WTC11 (cell line): Measurements from ENCODE around the gene RFC5. TPM values are rescaled to one million over a fixed set of nuclear protein-coding genes. Genes with fewer than 3 reads are reported as not detected.

Experiments
- ATAC-seq: fragments of 200-7000 bp; cut with Tn5 transposase; 2 replicates; pipeline ENCODE4 v1.10.0; 2021; ENCODE audit warnings: mild to moderate bottlenecking, moderate library complexity
- CTCF ChIA-PET: fragments of 300-600 bp; sonication (Branson Sonifier 250); formaldehyde crosslinking; loops from one replicate; lab custom pipeline; 2021; ENCODE audit warnings: antibody characterized with exemption; lab: Charles Lee
- POLR2A ChIA-PET: fragments of 350-600 bp; sonication (Branson Sonifier 250); formaldehyde crosslinking; loops from one replicate; lab custom pipeline; 2021; ENCODE audit warnings: antibody characterized with exemption; lab: Charles Lee
- DNase-seq: peaks from one replicate; pipeline ENCODE4 v3.0.0; 2021; ENCODE audit warnings: low spot score
- H3K27ac Mint-ChIP-seq: 2 replicates; pipeline ENCODE4 v1.8.0; 2021; ENCODE audit warnings: mixed read lengths
- H3K27me3 Mint-ChIP-seq: 2 replicates; pipeline ENCODE4 v1.8.0; 2021; ENCODE audit warnings: low read depth, mild to moderate bottlenecking, moderate library complexity, mixed read lengths
- H3K36me3 Mint-ChIP-seq: 2 replicates; pipeline ENCODE4 v1.8.0; 2021; ENCODE audit warnings: mixed read lengths
- H3K4me1 Mint-ChIP-seq: 2 replicates; pipeline ENCODE4 v1.8.0; 2022; ENCODE audit warnings: mixed read lengths
- H3K4me3 Mint-ChIP-seq: 2 replicates; pipeline ENCODE4 v1.8.0; 2021; ENCODE audit warnings: mild to moderate bottlenecking, moderate library complexity, mixed read lengths
- H3K9me3 Mint-ChIP-seq: 2 replicates; pipeline ENCODE4 v1.8.0; 2021; ENCODE audit warnings: mixed read lengths
- ATF1 ChIP-seq: sonication (generic); formaldehyde crosslinking; IDR thresholded peaks from 2 replicates; pipeline ENCODE4 v1.8.1; 2023; ENCODE audit warnings: mild to moderate bottlenecking, moderate library complexity, missing genetic modification reagents
- E2F1 ChIP-seq: sonication (generic); formaldehyde crosslinking; IDR thresholded peaks from 2 replicates; pipeline ENCODE4 v1.8.0; 2022; ENCODE audit warnings: mild to moderate bottlenecking, missing genetic modification reagents
- FOXJ3 ChIP-seq: sonication (generic); formaldehyde crosslinking; IDR thresholded peaks from 2 replicates; pipeline ENCODE4 v1.9.0; 2021; ENCODE audit warnings: missing genetic modification reagents, mild to moderate bottlenecking, borderline replicate concordance
- GRHL2 ChIP-seq: fragments of 250-450 bp; sonication (Bioruptor Pico); IDR thresholded peaks from 2 replicates; pipeline ENCODE4 v1.8.0; 2022; ENCODE audit warnings: mild to moderate bottlenecking, moderate library complexity; ENCODE audit not compliant: insufficient replicate concordance, severe bottlenecking
- MLX ChIP-seq: sonication (generic); formaldehyde crosslinking; IDR thresholded peaks from 2 replicates; pipeline ENCODE4 v1.8.1; 2023; ENCODE audit warnings: mild to moderate bottlenecking, missing genetic modification reagents, moderate library complexity
- MXD4 ChIP-seq: fragments of 250-450 bp; sonication (Bioruptor Pico); IDR thresholded peaks from 2 replicates; pipeline ENCODE4 v1.8.0; 2021; ENCODE audit warnings: mild to moderate bottlenecking, moderate library complexity, borderline replicate concordance
- NFATC4 ChIP-seq: fragments of 250-450 bp; sonication (Bioruptor Pico); IDR thresholded peaks from 2 replicates; pipeline ENCODE4 v1.9.0; 2021; ENCODE audit warnings: mild to moderate bottlenecking
- RORB ChIP-seq: fragments of 250-450 bp; sonication (Bioruptor Pico); IDR thresholded peaks from 2 replicates; pipeline ENCODE4 v1.9.0; 2021; ENCODE audit warnings: mild to moderate bottlenecking
- SOX15 ChIP-seq: fragments of 250-450 bp; sonication (Bioruptor Pico); IDR thresholded peaks from 2 replicates; pipeline ENCODE4 v1.9.0; 2021; ENCODE audit warnings: mild to moderate bottlenecking
- SP1 ChIP-seq: sonication (generic); formaldehyde crosslinking; conservative IDR thresholded peaks from 2 replicates; pipeline ENCODE4 v1.8.1; 2022; ENCODE audit warnings: missing genetic modification reagents
- TEAD1 ChIP-seq: sonication (generic); formaldehyde crosslinking; IDR thresholded peaks from 2 replicates; pipeline ENCODE4 v1.8.0; 2022; ENCODE audit warnings: mild to moderate bottlenecking, missing genetic modification reagents
- USF1 ChIP-seq: sonication (generic); formaldehyde crosslinking; IDR thresholded peaks from 2 replicates; pipeline ENCODE4 v1.8.0; 2022; ENCODE audit warnings: mild to moderate bottlenecking, missing genetic modification reagents
- ZNF317 ChIP-seq: sonication (generic); formaldehyde crosslinking; IDR thresholded peaks from 2 replicates; pipeline ENCODE4 v1.8.1; 2023; ENCODE audit warnings: low read depth, mild to moderate bottlenecking, moderate library complexity, missing genetic modification reagents, borderline replicate concordance
- ZNF396 ChIP-seq: fragments of 250-450 bp; sonication (Bioruptor Pico); IDR thresholded peaks from 2 replicates; pipeline ENCODE4 v1.8.0; 2021; ENCODE audit warnings: mild to moderate bottlenecking, moderate library complexity, borderline replicate concordance
- ZNF425 ChIP-seq: fragments of 250-450 bp; sonication (Bioruptor Pico); conservative IDR thresholded peaks from 2 replicates; pipeline ENCODE4 v1.9.0; 2021; ENCODE audit warnings: mild to moderate bottlenecking
- total RNA-seq: library from RNA; stranded (reverse); gene quantifications from 3 replicates; pipeline ENCODE4 v1.2.3, GENCODE V29; 2021
- TF ChIP-seq, protein P1 (sequence below): sonication (generic); formaldehyde crosslinking; IDR thresholded peaks from 2 replicates; pipeline ENCODE4 v1.8.1; 2022; ENCODE audit warnings: mild to moderate bottlenecking, missing genetic modification reagents, moderate library complexity, borderline replicate concordance
- TF ChIP-seq, protein P2 (sequence below): sonication (generic); formaldehyde crosslinking; IDR thresholded peaks from 2 replicates; pipeline ENCODE4 v1.8.0; 2022; ENCODE audit warnings: mild to moderate bottlenecking, missing genetic modification reagents
- TF ChIP-seq, protein P3 (sequence below): sonication (generic); formaldehyde crosslinking; IDR thresholded peaks from 2 replicates; pipeline ENCODE4 v1.8.0; 2022; ENCODE audit warnings: missing genetic modification reagents
- TF ChIP-seq, protein P4 (sequence below): fragments of 250-450 bp; sonication (Bioruptor Pico); IDR thresholded peaks from 2 replicates; pipeline ENCODE4 v1.9.0; 2021; ENCODE audit warnings: mild to moderate bottlenecking

The RFC5 gene
- total RNA-seq, 1 experiment from 2014 or later, result 35.2 TPM

DNA sequence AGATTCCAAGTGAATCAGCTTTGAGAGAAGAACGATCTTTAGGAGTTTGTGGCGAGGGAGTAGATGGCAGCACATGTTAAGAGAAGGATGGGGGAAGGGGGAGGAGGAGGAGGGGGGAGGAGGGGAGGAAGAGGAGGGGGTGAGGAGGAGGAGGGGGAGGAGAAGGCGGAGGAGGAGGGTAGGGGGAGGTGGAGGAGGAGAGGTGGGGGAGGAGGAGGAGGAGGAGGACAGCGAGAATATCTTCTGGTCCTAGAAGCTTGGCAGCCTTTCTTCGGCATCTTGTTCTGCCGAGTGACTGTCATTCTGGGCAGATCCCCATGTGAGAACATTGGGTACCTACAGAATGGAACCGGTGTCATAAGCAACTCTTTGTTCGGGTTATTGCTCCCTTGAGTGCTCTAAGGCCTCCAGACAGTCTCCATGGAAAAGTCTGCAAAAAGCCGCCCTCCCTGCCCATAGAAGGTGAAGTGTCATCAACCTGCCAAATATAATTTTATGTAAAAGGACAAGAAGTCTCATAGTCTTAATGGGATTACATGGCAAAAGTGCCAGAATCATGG lies 6.9 kb downstream of the RFC5 start:
- Mint-ChIP-seq H3K9me3 (no peaks in the 10 kb centered on the region), H3K27ac (no peak overlapping the region), H3K27me3 (no peaks in the 10 kb centered on the region), H3K4me1 (peaks cover 6% of the 10 kb centered on the region), H3K4me3 (no peak overlapping the region), H3K36me3 (peaks cover 81% of the 10 kb centered on the region)
- ATAC-seq (no peak), DNase-seq (no peak)
- CTCF ChIA-PET, result no interaction called here
- POLR2A ChIA-PET, result no interaction called here
- TF ChIP-seq GRHL2 (CRISPR knock-in tag), result no peak
- no peak for TF ChIP-seq TEAD1
- TF ChIP-seq E2F1, result no peak
- no peak for TF ChIP-seq SOX15 (CRISPR knock-in tag)
- TF ChIP-seq, protein P1, sequence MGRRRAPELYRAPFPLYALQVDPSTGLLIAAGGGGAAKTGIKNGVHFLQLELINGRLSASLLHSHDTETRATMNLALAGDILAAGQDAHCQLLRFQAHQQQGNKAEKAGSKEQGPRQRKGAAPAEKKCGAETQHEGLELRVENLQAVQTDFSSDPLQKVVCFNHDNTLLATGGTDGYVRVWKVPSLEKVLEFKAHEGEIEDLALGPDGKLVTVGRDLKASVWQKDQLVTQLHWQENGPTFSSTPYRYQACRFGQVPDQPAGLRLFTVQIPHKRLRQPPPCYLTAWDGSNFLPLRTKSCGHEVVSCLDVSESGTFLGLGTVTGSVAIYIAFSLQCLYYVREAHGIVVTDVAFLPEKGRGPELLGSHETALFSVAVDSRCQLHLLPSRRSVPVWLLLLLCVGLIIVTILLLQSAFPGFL (CRISPR knock-in tag), result no peak
- TF ChIP-seq SP1, result no peak
- TF ChIP-seq MLX (CRISPR knock-in tag), result no peak
- TF ChIP-seq, protein P2, sequence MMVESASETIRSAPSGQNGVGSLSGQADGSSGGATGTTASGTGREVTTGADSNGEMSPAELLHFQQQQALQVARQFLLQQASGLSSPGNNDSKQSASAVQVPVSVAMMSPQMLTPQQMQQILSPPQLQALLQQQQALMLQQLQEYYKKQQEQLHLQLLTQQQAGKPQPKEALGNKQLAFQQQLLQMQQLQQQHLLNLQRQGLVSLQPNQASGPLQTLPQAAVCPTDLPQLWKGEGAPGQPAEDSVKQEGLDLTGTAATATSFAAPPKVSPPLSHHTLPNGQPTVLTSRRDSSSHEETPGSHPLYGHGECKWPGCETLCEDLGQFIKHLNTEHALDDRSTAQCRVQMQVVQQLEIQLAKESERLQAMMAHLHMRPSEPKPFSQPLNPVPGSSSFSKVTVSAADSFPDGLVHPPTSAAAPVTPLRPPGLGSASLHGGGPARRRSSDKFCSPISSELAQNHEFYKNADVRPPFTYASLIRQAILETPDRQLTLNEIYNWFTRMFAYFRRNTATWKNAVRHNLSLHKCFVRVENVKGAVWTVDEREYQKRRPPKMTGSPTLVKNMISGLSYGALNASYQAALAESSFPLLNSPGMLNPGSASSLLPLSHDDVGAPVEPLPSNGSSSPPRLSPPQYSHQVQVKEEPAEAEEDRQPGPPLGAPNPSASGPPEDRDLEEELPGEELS (CRISPR knock-in tag), result no peak
- no peak for TF ChIP-seq ZNF425 (CRISPR knock-in tag)
- no peak for TF ChIP-seq USF1
- no peak for TF ChIP-seq ATF1 (CRISPR knock-in tag)
- TF ChIP-seq ZNF317 (CRISPR knock-in tag), result no peak
- no peak for TF ChIP-seq ZNF396 (CRISPR knock-in tag)
- TF ChIP-seq FOXJ3 (CRISPR knock-in tag), result no peak
- TF ChIP-seq, protein P3, sequence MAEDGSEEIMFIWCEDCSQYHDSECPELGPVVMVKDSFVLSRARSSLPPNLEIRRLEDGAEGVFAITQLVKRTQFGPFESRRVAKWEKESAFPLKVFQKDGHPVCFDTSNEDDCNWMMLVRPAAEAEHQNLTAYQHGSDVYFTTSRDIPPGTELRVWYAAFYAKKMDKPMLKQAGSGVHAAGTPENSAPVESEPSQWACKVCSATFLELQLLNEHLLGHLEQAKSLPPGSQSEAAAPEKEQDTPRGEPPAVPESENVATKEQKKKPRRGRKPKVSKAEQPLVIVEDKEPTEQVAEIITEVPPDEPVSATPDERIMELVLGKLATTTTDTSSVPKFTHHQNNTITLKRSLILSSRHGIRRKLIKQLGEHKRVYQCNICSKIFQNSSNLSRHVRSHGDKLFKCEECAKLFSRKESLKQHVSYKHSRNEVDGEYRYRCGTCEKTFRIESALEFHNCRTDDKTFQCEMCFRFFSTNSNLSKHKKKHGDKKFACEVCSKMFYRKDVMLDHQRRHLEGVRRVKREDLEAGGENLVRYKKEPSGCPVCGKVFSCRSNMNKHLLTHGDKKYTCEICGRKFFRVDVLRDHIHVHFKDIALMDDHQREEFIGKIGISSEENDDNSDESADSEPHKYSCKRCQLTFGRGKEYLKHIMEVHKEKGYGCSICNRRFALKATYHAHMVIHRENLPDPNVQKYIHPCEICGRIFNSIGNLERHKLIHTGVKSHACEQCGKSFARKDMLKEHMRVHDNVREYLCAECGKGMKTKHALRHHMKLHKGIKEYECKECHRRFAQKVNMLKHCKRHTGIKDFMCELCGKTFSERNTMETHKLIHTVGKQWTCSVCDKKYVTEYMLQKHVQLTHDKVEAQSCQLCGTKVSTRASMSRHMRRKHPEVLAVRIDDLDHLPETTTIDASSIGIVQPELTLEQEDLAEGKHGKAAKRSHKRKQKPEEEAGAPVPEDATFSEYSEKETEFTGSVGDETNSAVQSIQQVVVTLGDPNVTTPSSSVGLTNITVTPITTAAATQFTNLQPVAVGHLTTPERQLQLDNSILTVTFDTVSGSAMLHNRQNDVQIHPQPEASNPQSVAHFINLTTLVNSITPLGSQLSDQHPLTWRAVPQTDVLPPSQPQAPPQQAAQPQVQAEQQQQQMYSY (CRISPR knock-in tag), result no peak
- no peak for TF ChIP-seq MXD4
- TF ChIP-seq, protein P4, sequence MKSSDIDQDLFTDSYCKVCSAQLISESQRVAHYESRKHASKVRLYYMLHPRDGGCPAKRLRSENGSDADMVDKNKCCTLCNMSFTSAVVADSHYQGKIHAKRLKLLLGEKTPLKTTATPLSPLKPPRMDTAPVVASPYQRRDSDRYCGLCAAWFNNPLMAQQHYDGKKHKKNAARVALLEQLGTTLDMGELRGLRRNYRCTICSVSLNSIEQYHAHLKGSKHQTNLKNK (CRISPR knock-in tag), result no peak
- no peak for TF ChIP-seq NFATC4
- TF ChIP-seq RORB (CRISPR knock-in tag), result no peak
